WTC11 (cell line): ENCODE measurements around the gene LMCD1. TPM values are rescaled to one million over a fixed set of nuclear protein-coding genes. Genes with fewer than 3 reads are reported as not detected.

Source experiments
- ATAC-seq: fragments of 200-7000 bp; cut with Tn5 transposase; 2 replicates; pipeline ENCODE4 v1.10.0; 2021; ENCODE audit warnings: mild to moderate bottlenecking, moderate library complexity
- CTCF ChIA-PET: fragments of 300-600 bp; sonication (Branson Sonifier 250); formaldehyde crosslinking; loops from one replicate; lab custom pipeline; 2021; ENCODE audit warnings: antibody characterized with exemption; lab: Charles Lee
- POLR2A ChIA-PET: fragments of 350-600 bp; sonication (Branson Sonifier 250); formaldehyde crosslinking; loops from one replicate; lab custom pipeline; 2021; ENCODE audit warnings: antibody characterized with exemption; lab: Charles Lee
- DNase-seq: peaks from one replicate; pipeline ENCODE4 v3.0.0; 2021; ENCODE audit warnings: low spot score
- H3K27ac Mint-ChIP-seq: 2 replicates; pipeline ENCODE4 v1.8.0; 2021; ENCODE audit warnings: mixed read lengths
- H3K27me3 Mint-ChIP-seq: 2 replicates; pipeline ENCODE4 v1.8.0; 2021; ENCODE audit warnings: low read depth, mild to moderate bottlenecking, moderate library complexity, mixed read lengths
- H3K36me3 Mint-ChIP-seq: 2 replicates; pipeline ENCODE4 v1.8.0; 2021; ENCODE audit warnings: mixed read lengths
- H3K4me1 Mint-ChIP-seq: 2 replicates; pipeline ENCODE4 v1.8.0; 2022; ENCODE audit warnings: mixed read lengths
- H3K4me3 Mint-ChIP-seq: 2 replicates; pipeline ENCODE4 v1.8.0; 2021; ENCODE audit warnings: mild to moderate bottlenecking, moderate library complexity, mixed read lengths
- H3K9me3 Mint-ChIP-seq: 2 replicates; pipeline ENCODE4 v1.8.0; 2021; ENCODE audit warnings: mixed read lengths
- ATF6 ChIP-seq: sonication (generic); formaldehyde crosslinking; IDR thresholded peaks from 2 replicates; pipeline ENCODE4 v1.8.1; 2023; ENCODE audit warnings: mild to moderate bottlenecking, missing genetic modification reagents
- CTCF ChIP-seq: fragments of 200-600 bp; IDR thresholded peaks from 2 replicates; pipeline ENCODE4 v1.8.0; 2022; ENCODE audit warnings: antibody characterized with exemption
- ELF4 ChIP-seq: sonication (generic); formaldehyde crosslinking; IDR thresholded peaks from 2 replicates; pipeline ENCODE4 v1.8.1; 2022; ENCODE audit warnings: low read depth, mild to moderate bottlenecking, moderate library complexity, missing genetic modification reagents
- ETV6 ChIP-seq: sonication (generic); formaldehyde crosslinking; IDR thresholded peaks from 2 replicates; pipeline ENCODE4 v1.8.1; 2022; ENCODE audit warnings: mild to moderate bottlenecking, missing genetic modification reagents
- HMGA2 ChIP-seq: fragments of 250-450 bp; sonication (Bioruptor Pico); IDR thresholded peaks from 2 replicates; pipeline ENCODE4 v1.4.0; 2021; ENCODE audit warnings: mild to moderate bottlenecking, moderate library complexity
- IRF2 ChIP-seq: sonication (generic); formaldehyde crosslinking; IDR thresholded peaks from 2 replicates; pipeline ENCODE4 v1.8.0; 2022; ENCODE audit warnings: low read depth, missing genetic modification reagents, borderline replicate concordance
- MYBL2 ChIP-seq: sonication (generic); formaldehyde crosslinking; IDR thresholded peaks from 2 replicates; pipeline ENCODE4 v1.8.1; 2023; ENCODE audit warnings: mild to moderate bottlenecking, moderate library complexity, missing genetic modification reagents
- NFATC4 ChIP-seq: fragments of 250-450 bp; sonication (Bioruptor Pico); IDR thresholded peaks from 2 replicates; pipeline ENCODE4 v1.9.0; 2021; ENCODE audit warnings: mild to moderate bottlenecking
- NR1H2 ChIP-seq: sonication (generic); formaldehyde crosslinking; IDR thresholded peaks from 2 replicates; pipeline ENCODE4 v1.9.0; 2021; ENCODE audit warnings: mild to moderate bottlenecking, moderate library complexity, missing genetic modification reagents
- OVOL2 ChIP-seq: fragments of 250-450 bp; sonication (Bioruptor Pico); IDR thresholded peaks from 2 replicates; pipeline ENCODE4 v1.9.0; 2021; ENCODE audit warnings: mild to moderate bottlenecking, borderline replicate concordance
- TEAD4 ChIP-seq: sonication (generic); formaldehyde crosslinking; IDR thresholded peaks from 2 replicates; pipeline ENCODE4 v1.8.0; 2022; ENCODE audit warnings: mild to moderate bottlenecking, missing genetic modification reagents
- TP53 ChIP-seq: sonication (generic); formaldehyde crosslinking; IDR thresholded peaks from 2 replicates; pipeline ENCODE4 v1.8.1; 2023; ENCODE audit warnings: mild to moderate bottlenecking, missing genetic modification reagents
- ZNF232 ChIP-seq: sonication (generic); formaldehyde crosslinking; IDR thresholded peaks from 2 replicates; pipeline ENCODE4 v1.8.0; 2022; ENCODE audit warnings: mild to moderate bottlenecking, missing genetic modification reagents
- ZNF671 ChIP-seq: fragments of 250-450 bp; sonication (Bioruptor Pico); IDR thresholded peaks from 2 replicates; pipeline ENCODE4 v1.8.0; 2021; ENCODE audit warnings: mild to moderate bottlenecking
- total RNA-seq: library from RNA; stranded (reverse); gene quantifications from 3 replicates; pipeline ENCODE4 v1.2.3, GENCODE V29; 2021
- TF ChIP-seq, protein P1 (sequence below): sonication (generic); formaldehyde crosslinking; IDR thresholded peaks from 2 replicates; pipeline ENCODE4 v1.8.0; 2023; ENCODE audit warnings: mild to moderate bottlenecking, missing genetic modification reagents
- TF ChIP-seq, protein P2 (sequence below): fragments of 250-450 bp; sonication (Bioruptor Pico); IDR thresholded peaks from 2 replicates; pipeline ENCODE4 v1.9.0; 2021; ENCODE audit warnings: moderate library complexity, mild to moderate bottlenecking, inconsistent platforms, borderline replicate concordance
- TF ChIP-seq, protein P3 (sequence below): sonication (generic); formaldehyde crosslinking; IDR thresholded peaks from 2 replicates; pipeline ENCODE4 v1.8.0; 2022; ENCODE audit warnings: mild to moderate bottlenecking, missing genetic modification reagents

Gene LMCD1
- total RNA-seq, 1 experiment from 2014 or later, result 12.5 TPM

- CTCF ChIA-PET, result interaction anchor here (0.5 to 1.5 kb wide), 4 partner anchors 16 to 317 kb away, joined by 3 to 6 read pairs (median 4); partner anchors contain the start of gene LMCD1
- Mint-ChIP-seq H3K27ac (no peak overlapping the region), H3K4me3 (no peak overlapping the region), H3K27me3 (no peaks in the 10 kb centered on the region), H3K36me3 (peaks cover 6% of the 10 kb centered on the region; the same call in 1 of the 2 replicates), H3K9me3 (peaks cover 11% of the 10 kb centered on the region; the same call in 1 of the 2 replicates)
- no peak for ATAC-seq
- TF ChIP-seq HMGA2 (CRISPR knock-in tag) (no peak), IRF2 (no peak), ZNF671 (CRISPR knock-in tag) (no peak), OVOL2 (no peak), ETV6 (CRISPR knock-in tag) (no peak), TP53 (no peak), ATF6 (CRISPR knock-in tag) (no peak), NFATC4 (CRISPR knock-in tag) (no peak), MYBL2 (CRISPR knock-in tag) (no peak), TEAD4 (no peak), NR1H2 (CRISPR knock-in tag) (no peak), ZNF232 (CRISPR knock-in tag) (no peak), CTCF (no peak)
- TF ChIP-seq, protein P1, sequence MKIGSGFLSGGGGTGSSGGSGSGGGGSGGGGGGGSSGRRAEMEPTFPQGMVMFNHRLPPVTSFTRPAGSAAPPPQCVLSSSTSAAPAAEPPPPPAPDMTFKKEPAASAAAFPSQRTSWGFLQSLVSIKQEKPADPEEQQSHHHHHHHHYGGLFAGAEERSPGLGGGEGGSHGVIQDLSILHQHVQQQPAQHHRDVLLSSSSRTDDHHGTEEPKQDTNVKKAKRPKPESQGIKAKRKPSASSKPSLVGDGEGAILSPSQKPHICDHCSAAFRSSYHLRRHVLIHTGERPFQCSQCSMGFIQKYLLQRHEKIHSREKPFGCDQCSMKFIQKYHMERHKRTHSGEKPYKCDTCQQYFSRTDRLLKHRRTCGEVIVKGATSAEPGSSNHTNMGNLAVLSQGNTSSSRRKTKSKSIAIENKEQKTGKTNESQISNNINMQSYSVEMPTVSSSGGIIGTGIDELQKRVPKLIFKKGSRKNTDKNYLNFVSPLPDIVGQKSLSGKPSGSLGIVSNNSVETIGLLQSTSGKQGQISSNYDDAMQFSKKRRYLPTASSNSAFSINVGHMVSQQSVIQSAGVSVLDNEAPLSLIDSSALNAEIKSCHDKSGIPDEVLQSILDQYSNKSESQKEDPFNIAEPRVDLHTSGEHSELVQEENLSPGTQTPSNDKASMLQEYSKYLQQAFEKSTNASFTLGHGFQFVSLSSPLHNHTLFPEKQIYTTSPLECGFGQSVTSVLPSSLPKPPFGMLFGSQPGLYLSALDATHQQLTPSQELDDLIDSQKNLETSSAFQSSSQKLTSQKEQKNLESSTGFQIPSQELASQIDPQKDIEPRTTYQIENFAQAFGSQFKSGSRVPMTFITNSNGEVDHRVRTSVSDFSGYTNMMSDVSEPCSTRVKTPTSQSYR (CRISPR knock-in tag), result no peak
- TF ChIP-seq, protein P2, sequence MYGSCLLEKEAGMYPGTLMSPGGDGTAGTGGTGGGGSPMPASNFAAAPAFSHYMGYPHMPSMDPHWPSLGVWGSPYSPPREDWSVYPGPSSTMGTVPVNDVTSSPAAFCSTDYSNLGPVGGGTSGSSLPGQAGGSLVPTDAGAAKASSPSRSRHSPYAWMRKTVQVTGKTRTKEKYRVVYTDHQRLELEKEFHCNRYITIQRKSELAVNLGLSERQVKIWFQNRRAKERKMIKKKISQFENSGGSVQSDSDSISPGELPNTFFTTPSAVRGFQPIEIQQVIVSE (CRISPR knock-in tag), result no peak
- TF ChIP-seq, all 79 proteins: peak for 0
- no peak for DNase-seq
- H3K4me1 Mint-ChIP-seq, result peaks cover 14% of the 10 kb centered on the region
- POLR2A ChIA-PET, result no interaction called here
These were observed 105.1 kb downstream of the LMCD1 start for GRCh38 chr3:8606701-8607231.

GRCh38 chr3:8607234-8608040 is 105.8 kb downstream of the LMCD1 start:
- peak; percentile 43 for TF ChIP-seq CTCF
- TF ChIP-seq, protein P3, sequence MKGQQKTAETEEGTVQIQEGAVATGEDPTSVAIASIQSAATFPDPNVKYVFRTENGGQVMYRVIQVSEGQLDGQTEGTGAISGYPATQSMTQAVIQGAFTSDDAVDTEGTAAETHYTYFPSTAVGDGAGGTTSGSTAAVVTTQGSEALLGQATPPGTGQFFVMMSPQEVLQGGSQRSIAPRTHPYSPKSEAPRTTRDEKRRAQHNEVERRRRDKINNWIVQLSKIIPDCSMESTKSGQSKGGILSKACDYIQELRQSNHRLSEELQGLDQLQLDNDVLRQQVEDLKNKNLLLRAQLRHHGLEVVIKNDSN (CRISPR knock-in tag), result peak; percentile 21; the same call in 1 of the 2 replicates
- TF ChIP-seq ELF4 (CRISPR knock-in tag), result no peak
- no peak overlapping the region for H3K4me3 Mint-ChIP-seq
- peak; percentile 83 for ATAC-seq
- H3K27me3 Mint-ChIP-seq, result no peaks in the 10 kb centered on the region
- H3K9me3 Mint-ChIP-seq, result peaks cover 11% of the 10 kb centered on the region; the same call in 1 of the 2 replicates
- DNase-seq, result peak; percentile 46
- H3K27ac Mint-ChIP-seq, result no peak overlapping the region
- H3K36me3 Mint-ChIP-seq, result peaks cover 6% of the 10 kb centered on the region; the same call in 1 of the 2 replicates
- POLR2A ChIA-PET, result interaction anchor here (0.5 kb wide), 1 partner anchor 66 kb away, joined by 3 read pairs; no protein-coding TSS in a partner anchor
- CTCF ChIA-PET, result interaction anchor here (1.1 to 1.5 kb wide), 4 partner anchors 15 to 157 kb away, joined by 4 to 6 read pairs (median 6); partner anchors contain the start of gene LMCD1
- H3K4me1 Mint-ChIP-seq, result peaks cover 14% of the 10 kb centered on the region
